GM19397 (cell line): ENCODE measurements around the gene AHCYL2.

Experiments
- ATAC-seq: cut with Tn5 transposase; IDR thresholded peaks from one replicate; pipeline ENCODE4 v1.9.1; 2021; ENCODE audit warnings: mild to moderate bottlenecking, moderate library complexity; ENCODE audit not compliant: unreplicated experiment

AHCYL2 gene

DNA sequence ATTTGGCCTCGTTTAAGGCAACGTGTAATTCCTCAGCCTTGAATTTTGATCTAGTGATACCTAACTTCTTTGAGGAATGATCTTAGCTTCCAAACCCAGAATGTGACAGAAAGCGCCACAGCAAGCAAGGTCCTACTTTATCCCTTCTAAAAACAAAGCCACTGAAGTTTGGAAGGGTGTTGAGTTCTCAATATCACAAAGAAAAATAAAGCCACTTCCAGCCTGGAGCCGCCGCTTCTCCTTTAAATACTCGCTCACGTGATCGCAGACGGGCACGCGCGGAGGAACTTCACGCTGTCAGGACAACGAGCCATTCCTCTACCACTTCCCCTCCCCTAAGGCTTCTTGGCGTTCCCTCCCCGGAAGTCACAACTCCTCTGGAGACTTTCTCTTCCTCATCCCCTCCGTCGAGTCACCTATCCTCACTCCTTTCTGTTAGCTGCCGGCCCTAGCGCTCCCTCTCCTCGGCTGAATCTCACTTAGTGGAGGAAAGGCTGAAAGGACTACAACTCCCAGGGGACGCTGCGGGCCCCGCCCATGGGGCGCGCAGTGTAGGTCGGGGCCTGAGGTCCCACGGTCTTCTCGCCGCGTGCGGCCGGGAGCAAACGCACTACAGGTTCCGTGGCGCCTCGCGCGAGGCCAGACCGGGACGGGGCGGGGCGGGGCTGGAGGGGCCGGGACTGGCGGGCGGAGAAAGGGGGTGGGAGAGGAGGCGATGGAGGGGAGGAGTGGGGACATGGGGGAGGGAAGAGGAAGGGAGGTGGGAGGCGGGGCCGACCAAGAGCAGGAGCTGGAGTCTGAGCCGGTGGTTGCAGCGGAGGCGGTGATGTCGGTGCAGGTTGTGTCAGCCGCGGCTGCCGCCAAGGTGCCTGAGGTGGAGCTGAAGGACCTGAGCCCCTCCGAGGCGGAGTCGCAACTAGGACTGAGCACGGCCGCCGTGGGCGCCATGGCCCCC lies at the start of gene AHCYL2:
TSS of gene AHCYL2 (plus strand) at position 780 of the 955 bp plus-strand sequence.
- ATAC-seq, result peak; percentile 91

GRCh38 chr7:129176916-129177710 lies 47.7 kb upstream of the AHCYL2 start:
- ATAC-seq, result no peak

GRCh38 chr7:129184981-129185670 lies 39.7 kb upstream of the AHCYL2 start:
- no peak for ATAC-seq

GRCh38 chr7:129186749-129187260 lies 38.0 kb upstream of the AHCYL2 start:
- no peak for ATAC-seq

DNA sequence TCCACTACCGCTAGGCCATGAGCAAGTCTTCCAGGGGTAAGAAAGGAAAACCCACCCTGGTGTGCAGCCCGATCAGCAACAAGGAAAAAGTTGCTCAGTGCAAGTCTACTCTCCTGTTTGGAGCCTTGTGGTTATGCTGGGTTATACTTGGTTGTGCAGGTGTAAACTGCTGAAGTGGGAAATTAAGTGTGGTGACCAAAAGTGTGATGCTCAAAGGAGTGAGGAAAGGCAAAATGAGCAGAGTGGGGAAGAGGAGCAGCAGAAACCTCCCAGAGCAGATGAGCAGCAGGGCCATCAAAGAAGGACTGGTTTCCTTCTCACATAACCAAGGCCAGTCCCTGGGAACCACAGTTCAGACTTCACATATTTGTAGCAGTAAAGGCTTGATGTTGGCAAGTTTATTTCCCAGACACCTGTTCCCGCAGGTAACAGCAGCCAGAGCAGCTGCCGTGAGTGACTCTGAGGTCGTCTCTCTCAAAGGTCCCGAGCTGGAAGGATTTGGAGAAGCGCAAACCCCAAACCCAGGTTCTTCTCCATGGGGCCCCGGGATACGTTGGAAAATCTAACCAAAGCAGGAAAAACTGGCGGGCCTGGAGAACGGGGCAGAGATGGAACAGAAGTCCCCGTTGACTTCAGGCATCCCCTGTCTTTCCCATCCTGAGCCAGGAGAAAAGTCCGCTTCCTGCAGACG lies 37.0 kb upstream of the AHCYL2 start:
- no peak for ATAC-seq

GRCh38 chr7:129188372-129188891 lies 36.4 kb upstream of the AHCYL2 start, which contains the start of gene SMO:
TSS of gene SMO (plus strand) at chr7:129188633. CDS start at chr7:129189152, 519 bp downstream.
- no peak for ATAC-seq

DNA sequence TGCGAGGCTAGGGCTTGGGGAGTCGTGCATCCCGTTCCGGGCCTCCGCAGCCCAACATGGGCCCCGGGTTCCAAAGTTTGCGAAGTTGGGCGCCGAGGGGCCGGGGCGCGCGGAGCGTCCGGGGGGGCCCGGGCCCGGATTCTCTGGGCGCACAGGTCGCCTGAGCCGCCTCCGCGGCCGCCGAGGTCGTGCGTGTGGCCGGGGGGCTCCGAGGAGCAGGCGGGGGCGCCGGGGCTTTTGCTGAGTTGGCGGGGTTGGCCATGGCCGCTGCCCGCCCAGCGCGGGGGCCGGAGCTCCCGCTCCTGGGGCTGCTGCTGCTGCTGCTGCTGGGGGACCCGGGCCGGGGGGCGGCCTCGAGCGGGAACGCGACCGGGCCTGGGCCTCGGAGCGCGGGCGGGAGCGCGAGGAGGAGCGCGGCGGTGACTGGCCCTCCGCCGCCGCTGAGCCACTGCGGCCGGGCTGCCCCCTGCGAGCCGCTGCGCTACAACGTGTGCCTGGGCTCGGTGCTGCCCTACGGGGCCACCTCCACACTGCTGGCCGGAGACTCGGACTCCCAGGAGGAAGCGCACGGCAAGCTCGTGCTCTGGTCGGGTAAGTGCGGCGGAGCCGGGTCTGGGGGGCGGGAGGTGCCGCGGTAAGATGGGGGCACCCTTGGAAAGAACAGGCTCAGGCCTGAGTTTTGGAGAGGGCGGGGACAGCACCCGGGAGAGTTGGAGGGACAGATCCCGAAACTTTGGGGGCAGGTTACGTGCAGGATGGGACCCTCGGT lies 35.8 kb upstream of the AHCYL2 start:
- ATAC-seq, result no peak

DNA sequence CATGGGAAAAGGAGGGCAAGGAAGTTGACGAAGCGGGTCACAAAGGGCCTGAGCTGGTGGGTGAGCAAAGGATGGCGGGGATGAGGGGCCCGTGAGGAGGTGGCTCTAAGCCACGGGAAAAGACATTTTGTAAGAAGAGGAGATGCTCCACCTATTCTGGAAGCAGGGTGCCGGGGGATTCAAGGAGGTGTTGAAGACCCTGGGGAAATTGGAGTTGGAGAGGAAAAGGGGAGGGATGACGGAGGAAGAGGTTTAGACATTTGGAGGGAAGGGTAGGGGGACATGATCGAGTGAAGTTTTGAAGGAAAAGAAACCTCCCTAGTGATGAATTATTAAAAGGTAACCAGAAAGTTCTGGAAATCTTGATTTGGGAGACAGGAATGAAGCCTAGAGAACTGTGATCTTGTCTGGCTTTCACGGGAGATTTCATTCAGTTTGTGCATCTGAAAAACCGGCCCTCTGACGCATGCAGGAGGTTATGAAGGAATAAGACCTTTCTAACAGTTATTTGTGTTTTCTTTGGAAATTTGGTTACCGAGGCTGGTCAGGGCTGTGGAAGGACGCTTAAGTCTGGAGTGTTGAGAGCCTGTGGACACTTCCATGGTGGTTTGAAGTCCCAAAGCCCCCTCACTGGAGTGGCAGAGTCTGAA lies 35.0 kb upstream of the AHCYL2 start:
- no peak for ATAC-seq

DNA sequence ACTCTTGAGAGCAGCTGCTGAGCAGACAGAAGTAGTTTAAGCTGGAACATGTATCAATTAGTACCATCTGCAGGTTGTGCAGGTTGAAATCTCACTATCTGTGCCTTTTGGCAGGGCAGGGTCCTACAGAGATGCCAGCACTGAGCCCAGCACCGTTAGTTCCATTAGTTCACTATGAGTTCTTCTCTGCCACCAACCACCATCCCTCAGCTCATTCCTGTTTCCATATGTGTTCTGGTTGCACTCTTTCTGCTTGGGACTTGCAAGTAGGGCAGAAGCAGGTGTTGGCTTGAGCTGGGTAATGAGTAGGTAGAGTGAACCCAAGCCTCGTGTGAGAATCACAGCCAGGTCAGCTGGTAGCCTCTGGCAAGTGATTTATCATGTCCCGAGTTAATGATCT lies 33.6 kb upstream of the AHCYL2 start:
- no peak for ATAC-seq

GRCh38 chr7:129193892-129194291 lies 30.9 kb upstream of the AHCYL2 start:
- no peak for ATAC-seq

- ATAC-seq, result no peak
Measured at GRCh38 chr7:129197771-129198170, 27.1 kb upstream of the AHCYL2 start.

GRCh38 chr7:129199406-129199805 lies 25.4 kb upstream of the AHCYL2 start:
- no peak for ATAC-seq

DNA sequence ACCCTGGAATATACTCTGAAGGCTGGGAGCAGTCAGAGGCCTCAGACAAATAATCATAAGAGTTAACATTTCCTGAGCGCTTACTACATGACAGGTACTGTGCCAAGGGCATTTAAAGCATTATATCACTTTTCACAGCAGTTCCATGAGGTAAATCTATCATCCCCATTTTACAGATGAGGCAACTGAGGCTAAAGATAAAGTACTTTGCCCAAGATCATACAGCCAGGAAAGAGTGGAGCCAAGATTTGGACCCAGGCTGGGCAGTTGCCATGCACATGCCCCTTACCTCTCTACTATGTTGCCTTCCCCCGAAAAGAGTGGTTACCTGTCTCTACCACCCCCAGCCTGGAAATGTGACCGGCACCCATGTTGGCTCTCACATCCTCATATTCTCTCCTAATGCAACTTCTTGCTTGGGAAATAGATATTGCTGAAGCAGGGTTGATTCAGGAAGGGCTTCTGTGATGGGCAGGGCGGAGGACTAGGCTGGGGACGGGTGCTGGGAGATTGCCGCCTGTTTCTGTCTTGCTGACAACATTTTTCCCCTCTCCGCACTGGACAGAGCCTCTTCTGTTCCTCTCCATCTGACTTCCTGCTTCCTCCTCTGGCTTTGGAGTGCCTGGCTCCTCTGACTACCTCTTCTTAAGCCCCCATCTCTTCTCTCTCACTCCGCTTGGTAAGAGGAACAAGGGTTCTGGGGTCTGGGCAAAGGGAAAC lies 22.6 kb upstream of the AHCYL2 start:
- no peak for ATAC-seq

GRCh38 chr7:129203050-129203741 lies 21.6 kb upstream of the AHCYL2 start:
- ATAC-seq, result no peak

- ATAC-seq, result no peak
Measured at GRCh38 chr7:129205126-129205818, 19.6 kb upstream of the AHCYL2 start.

DNA sequence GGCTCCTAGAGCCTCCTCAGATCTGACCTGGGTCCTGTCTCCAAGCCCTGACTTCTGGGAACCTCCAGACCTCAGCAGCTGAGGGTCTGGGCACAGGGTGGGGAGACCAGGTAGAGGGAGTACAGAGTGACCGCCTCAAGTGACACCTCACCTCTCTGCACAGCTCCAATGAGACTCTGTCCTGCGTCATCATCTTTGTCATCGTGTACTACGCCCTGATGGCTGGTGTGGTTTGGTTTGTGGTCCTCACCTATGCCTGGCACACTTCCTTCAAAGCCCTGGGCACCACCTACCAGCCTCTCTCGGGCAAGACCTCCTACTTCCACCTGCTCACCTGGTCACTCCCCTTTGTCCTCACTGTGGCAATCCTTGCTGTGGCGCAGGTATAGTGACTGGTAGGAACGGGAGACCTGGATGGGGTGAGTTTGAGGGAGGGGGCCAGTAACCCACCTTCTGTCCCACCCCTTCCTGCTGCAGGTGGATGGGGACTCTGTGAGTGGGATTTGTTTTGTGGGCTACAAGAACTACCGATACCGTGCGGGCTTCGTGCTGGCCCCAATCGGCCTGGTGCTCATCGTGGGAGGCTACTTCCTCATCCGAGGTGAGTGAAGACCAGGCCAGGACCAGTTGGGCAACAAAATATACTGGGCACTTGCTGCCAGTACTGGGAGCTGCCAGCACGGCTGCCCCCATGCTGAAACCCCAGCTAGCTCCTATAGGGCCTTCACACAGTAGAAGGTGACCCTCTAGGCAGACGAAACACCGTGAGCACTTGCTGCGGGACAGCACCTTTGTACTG lies 18.6 kb upstream of the AHCYL2 start:
- ATAC-seq, result no peak
